ENCODE results near the gene ACSF3. TPM values are rescaled to one million over a fixed set of nuclear protein-coding genes. Genes with fewer than 3 reads are reported as not detected.

The ACSF3 gene
- total RNA-seq, 1 donor from 2014 or later = 19.7 TPM

DNA sequence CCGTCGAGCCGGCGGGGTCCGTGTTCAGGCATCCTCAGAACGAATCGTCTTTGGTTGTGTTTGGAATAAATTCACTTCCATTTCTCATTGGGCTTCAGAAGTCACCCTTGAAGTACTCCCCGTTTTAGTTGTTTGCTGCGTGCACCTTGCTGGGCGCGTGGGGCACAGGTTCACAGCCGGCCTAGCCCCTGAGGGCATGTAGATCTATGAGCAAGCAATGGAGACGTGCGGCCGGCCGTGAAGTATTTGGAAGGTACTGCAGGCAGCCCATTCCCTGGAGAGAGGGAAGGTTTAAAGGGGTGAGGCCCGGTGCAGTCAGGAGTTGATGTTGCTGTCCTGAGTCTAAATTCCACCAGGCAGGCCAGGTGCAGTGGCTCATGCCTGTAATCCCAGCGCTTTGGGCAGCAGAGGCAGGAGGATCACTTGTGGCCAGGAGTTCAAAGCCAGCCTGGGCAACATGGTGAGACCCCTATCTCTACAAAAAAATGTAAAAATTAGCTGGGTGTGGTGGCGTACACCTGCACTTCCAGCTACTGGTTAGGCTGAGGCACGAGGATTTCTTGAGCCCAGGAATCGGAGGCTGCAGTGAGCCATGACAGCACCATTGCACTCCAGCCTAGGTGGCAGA is 714 bp downstream of the ACSF3 start:
- DNase-seq (ENCODE audit: low read depth) = no peak

DNA sequence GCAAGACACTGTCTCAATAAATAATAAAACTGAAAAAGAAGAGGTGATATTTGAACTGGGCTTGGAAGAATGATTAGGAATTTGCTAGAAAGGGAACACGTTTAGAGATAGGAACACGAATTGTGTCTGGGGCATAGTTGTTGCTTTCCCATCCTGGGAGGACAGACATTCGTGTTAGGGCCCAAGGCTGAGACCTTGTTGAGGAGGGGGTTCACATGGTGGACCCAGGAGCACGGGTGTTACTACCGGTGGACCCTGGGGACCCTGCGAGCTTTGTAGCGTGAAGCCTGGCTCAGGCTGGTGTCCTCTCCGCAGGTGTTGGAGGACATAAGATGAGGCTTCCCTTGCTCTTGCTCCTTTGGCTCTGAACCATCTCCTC is 1.2 kb downstream of the ACSF3 start:
- no peak for DNase-seq (ENCODE audit: low read depth)

DNA sequence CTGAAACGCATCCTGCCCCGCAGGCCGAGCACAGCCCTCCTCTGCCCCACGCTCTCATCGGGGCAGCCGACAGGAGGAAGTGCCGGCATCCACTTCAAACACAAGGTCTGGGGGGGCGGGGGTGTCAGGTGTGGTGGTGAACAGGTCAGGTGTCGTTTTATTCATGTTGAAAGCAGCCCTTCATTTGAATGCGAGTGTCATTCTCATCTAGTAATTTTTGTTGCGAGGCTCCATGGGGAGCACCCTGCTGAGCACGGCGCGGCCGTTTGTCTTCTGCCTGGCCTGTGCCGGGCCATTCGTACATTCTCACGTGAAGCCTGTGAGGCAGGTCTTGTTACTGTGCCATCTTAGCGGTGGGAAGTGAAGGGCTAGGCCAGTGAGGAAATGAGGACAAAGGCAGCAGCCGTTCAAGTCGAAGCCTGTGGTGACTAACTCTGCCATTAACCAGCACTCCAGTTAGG is 1.9 kb downstream of the ACSF3 start:
- no peak for DNase-seq (ENCODE audit: low read depth)

DNA sequence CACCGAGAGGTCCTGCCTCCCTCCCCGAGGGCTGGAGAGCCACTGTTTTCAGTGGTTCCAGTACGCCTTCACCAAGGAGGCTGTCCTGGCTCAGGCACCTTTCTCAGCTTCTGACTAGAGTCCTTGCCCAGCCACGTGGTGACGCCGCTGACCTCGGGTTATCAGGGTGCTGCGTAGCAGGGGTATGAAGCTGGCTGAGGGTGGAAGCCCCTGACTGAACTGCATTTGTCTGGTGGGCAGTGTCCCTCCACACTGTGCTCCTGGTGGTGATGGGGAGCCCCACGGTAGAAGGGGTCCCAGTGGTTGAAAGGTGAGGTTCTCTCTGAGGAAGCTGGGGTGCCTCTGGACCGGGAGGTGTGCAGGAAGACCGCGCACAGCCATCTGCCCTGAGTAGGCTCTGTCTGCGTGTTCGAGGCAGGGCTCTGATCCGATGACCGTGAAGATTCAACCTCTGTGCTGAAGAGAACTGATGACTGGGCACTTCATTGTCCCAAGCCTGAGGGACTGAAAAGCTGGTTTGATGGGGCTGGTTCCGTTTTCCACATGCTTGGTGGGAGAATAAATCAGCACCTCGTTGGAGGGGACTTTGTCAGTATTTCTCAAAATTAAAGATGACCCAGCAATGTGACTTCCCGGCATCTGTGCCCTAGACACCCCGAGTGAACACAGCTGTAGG is 2.5 kb downstream of the ACSF3 start:
- DNase-seq (ENCODE audit: low read depth) = no peak

DNA sequence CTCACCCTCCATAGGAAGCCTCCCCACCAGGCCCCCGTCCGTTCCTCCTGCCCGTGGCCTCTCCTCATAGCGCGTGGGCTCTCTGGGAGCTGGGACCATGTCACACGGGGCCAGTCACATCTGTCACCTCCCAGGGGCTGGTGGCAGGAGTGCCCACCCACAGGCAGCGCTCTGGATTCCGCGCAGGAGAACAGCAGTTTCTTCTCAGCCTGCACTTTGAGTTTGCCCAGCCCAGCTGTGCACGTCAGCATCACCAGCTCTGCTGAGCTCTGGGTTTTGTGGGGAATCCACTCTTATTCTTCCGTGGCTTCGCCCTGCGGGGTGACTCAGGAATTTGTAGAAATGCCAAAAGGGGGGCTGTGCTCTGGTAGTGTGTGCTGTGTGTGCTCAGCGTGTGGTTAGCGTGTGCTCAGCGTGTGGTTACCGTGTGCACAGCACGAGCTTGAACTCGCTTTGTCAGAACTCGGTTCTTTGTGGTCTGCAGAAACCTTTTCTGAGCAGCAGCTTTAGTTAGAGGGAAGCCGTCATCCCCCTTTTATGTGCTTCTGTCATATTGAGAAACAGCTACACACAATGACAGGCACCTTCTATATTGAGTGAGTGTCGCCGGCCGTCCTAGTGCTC is 3.2 kb downstream of the ACSF3 start:
- no peak for DNase-seq (ENCODE audit: low read depth)

DNA sequence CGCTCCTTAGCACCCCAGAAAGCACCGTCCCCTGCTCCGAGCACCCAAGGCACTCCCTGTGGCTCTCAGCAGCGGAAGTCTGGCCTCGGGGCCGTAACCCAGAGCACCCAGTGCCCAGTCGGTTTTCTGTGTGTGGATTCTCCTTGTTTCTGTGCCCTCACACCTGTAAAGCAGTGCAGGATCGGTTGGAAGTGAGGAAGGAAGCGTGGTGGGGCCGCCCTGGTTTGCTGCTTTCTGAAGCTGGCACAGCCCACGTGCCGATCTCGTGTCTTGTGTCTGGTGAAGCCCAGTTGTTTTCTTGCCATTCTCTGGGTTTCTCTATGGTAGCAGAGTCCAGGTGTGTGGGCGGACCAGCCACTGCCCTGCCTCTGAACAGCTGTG is 3.7 kb downstream of the ACSF3 start:
- DNase-seq (ENCODE audit: low read depth) = no peak

DNA sequence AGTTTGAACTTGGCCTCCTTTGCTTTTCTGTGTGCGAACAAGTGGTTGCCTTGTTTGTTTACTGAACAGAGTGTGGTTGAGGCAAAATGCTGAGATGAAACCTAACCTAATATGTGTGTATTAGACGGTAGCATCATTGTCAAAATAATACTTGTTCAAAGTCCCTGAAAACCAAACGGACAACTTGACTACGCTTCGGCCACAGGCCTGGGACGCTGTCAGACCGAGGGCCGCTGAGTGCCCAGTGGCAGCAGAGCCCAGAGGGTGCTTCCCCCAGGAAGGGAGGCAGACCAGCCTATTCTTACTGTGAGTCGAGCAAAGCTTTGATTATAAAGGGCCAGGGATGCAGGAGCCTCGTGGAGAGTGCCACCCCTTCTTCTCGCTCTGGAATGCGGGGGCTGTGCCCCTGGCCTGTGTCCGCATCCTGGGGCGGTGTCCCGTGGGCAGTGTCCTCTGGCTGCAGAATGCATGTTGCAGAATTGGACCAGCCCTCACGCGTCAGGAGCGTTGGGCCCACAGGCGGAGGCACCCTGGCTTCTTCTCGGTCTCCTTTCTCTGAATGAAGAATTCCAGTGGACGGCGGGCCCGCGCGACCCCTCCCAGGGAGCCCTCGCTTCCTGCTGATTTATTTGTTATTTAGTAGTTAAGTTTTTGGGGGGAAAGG is 5.2 kb downstream of the ACSF3 start:
- DNase-seq (ENCODE audit: low read depth) = no peak

DNA sequence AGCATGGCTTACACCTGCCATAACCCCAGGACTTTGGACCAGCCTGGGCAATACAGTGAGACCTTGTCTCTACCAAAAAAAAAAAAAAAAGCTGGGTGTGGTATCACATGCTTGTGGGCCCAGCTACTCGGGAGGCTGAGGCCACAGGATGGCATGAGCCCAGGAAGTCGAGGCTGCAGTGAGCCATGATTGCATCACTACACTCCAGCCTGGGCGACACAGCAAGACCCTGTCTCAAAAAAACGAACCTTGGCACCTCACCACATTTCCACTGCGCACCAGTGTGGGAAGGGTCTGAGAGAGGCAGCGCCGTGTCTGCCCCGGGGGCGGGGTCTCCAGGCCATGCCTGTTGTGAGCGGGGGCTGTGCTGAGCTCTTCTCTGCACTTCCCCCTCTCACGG is 6.3 kb downstream of the ACSF3 start:
- DNase-seq (ENCODE audit: low read depth) = no peak

DNA sequence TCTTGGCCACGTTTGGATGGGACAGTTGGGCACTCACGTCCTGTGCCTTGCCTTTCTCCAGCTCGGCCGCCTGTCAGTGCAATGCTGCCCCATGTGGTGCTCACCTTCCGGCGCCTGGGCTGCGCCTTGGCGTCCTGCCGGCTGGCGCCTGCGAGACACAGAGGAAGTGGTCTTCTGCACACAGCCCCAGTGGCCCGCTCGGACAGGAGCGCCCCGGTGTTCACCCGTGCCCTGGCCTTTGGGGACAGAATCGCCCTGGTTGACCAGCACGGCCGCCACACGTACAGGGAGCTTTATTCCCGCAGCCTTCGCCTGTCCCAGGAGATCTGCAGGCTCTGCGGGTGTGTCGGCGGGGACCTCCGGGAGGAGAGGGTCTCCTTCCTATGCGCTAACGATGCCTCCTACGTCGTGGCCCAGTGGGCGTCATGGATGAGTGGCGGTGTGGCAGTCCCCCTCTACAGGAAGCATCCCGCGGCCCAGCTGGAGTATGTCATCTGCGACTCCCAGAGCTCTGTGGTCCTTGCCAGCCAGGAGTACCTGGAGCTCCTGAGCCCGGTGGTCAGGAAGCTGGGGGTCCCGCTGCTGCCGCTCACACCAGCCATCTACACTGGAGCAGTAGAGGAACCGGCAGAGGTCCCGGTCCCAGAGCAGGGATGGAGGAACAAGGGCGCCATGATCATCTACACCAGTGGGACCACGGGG is 7.1 kb downstream of the ACSF3 start:
- no peak for DNase-seq (ENCODE audit: low read depth)

DNA sequence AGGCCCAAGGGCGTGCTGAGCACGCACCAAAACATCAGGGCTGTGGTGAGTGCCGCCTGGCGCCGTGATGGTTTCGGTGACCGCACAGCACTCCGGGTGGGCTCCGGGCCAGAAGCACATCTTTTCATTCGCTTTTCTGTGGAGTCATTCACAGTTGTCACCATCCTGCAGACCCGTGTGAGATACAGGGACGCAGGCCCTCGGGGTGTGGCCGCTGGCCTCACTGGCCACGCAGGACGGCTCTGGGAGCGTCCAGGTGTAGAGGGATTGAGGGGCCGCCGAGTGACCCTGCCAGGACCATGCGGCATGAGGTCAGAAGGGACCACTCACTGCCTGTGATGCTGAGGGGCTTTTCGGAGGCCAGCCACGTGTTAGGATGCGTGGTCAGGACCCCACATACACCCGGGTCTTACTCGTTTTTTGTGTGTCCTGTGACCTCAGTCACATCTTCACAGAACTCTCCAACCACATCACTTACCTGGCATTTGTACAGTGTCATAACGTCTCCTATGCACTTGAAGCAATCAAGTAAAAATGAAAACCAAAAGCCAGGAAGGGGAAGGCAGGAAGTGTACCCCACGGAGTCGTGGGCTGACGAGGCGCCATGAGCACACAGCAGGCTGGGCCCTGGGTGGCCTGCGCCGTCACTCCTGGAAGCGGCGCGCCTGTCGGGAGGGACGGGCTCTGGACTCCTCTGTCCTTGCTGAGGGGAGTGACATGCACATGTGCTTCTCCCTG is 7.8 kb downstream of the ACSF3 start:
- no peak for DNase-seq (ENCODE audit: low read depth)

DNA sequence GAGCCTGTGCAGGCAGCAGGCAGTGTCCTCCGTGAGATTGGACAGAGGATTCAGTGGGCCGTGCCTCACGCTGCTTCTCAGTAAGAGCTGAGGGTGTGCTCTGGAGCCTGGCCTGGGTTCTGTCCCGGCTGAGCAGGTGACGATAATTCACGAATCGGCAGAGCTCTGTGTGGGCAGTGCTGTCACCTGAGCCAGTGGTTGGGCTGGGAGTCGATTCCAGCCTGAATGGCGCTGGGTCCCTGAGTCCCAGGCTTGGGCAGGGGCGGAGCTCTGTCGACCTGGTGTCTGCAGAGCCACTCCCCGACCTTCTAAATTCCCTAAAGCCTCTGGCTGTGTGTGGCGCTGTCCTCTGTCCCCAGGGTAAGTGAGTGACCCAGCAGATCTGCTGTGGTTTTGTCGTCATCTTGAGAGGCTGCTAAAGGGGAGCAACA is 8.4 kb downstream of the ACSF3 start:
- no peak for DNase-seq (ENCODE audit: low read depth)

DNA sequence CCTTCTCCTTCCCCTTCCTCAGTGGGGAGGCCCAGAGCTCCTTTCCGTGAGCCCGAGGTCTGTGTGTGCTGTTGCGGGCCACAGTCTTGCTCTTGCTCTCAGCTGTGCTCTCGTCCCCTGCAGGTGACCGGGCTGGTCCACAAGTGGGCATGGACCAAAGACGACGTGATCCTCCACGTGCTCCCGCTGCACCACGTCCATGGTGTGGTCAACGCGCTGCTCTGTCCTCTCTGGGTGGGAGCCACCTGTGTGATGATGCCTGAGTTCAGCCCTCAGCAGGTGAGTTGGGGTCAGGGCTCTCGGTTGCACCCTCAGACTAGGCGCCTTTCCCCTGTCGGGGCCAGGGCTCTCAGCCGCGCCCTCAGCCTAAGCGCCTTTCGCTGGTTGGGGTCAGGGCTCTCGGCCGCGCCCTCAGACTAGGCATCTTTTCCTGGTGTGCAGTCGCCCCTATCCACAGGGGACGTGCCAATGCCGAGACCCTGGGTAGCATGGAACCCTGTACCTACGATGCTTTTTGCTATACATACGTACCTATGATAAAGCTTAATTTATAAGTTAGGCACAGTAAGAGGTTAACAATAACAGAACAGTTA is 8.9 kb downstream of the ACSF3 start:
- DNase-seq (ENCODE audit: low read depth) = no peak

DNA sequence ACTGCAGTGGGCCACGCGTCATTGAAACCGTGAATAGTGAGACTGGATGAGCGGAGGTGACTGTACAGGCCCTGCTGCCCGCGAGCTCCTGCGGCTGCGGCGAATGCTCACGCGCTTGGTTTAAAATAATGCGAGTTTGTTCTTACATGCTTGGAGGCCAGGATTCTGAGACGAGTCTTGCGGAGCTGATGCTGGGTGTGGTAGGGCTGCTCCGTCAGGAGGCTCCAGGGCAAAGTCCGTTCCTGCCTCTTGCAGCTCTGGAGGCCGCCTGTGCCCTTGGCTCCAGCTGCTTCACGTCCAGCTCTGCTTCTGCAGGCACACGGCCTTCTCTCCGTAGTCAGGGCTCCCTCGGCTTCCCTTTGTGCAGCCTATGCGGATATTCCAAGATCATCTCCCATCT is 9.5 kb downstream of the ACSF3 start:
- no peak for DNase-seq (ENCODE audit: low read depth)

DNA sequence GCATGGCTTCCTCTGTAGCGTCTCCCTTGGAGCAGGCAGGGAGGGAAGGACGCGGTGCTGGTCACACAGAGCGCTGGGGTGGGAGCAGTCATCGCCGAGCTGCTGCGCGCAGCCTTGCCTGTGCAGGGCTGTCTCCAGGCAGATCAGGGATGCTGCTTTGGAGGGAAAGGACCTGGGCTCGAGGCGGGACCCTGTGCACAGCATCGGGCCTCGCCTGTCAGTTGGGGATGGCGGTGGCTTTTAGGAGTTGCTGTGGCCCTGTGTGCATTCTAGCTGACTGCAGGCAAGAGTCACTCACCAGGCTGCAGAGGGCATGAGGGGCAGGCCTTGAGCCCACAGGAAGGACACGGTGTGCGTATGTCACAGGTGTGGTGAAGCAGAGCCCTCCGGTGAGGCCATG is 10.1 kb downstream of the ACSF3 start:
- no peak for DNase-seq (ENCODE audit: low read depth)

DNA sequence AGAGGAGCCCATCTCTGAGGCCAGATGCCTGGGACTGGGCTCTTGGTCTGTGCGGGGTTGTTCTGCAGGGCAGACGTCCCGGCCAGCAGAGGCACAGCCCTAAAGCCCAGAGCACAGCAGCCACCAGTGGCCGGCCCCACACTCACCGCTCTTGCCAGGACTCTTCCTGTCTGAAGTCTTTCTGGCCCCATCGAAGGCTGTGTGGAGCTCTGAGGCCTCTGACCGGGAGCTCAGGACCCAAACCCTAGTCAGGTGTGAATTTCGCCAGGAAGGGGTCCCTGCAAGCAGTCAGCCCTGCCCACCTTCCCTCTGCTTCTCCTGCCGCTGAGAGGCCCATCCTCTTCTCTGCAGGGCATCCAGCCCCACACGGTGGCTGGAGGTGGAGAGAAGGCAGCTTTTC is 10.7 kb downstream of the ACSF3 start:
- DNase-seq (ENCODE audit: low read depth) = no peak

DNA sequence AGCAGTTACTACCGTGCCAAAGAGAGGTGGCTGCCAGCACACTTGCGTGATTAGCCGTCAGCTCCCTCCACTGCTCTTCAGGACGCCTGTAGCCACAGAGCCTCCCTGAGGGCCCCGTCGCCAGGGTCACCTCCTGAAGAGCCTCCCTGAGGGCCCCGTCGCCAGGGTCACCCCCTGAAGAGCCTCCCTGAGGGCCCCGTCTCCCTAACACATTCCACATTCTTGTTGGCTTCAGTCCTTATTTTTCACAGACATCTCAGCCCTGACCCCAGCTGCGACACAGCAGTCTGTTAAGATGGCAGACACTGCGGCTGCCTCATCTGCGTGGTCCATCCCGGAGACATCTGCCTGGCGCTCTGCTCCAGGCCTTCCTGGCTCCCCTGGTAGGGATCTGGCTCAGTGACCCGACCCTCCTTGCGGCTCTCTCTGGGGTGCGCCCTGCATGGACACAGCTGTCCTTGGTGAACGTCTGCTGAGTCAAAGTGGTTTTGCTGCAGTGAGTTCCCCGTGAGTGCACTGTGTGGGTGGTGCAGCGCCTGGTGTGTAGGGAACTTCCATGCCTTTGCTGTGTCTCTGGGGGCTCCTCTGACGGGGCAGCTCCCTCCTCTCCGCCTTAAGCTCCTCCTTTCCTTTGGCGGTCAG is 11.4 kb downstream of the ACSF3 start:
- peak; percentile 62 for DNase-seq (ENCODE audit: low read depth)

DNA sequence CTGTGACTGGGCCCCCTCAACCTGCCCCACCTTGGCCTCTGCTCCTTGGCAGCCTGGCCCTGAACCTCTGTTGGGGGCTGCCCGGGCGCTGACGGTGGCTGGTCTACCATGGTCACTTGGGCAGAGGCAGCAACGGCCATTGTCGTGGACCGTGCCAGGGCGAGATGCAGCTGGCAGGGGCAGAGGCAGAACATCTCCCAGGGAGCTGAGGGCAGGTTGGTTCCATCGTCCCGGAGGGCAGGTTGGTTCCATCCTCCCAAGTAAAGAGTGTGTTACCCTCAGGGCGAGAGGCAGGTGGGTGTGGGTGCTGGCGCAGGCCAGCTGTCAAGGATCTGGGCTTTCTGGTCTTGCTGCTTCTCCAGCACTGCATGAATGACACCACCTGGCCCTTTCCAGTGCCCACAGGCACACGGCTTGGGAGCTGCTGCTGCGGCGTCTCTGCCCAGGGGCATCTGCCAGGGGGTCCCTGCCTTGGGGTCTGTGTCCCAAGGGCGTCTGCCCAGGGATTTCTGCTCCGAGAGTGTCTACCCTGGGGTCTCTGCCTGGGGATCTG is 12.0 kb downstream of the ACSF3 start:
- DNase-seq (ENCODE audit: low read depth) = no peak

DNA sequence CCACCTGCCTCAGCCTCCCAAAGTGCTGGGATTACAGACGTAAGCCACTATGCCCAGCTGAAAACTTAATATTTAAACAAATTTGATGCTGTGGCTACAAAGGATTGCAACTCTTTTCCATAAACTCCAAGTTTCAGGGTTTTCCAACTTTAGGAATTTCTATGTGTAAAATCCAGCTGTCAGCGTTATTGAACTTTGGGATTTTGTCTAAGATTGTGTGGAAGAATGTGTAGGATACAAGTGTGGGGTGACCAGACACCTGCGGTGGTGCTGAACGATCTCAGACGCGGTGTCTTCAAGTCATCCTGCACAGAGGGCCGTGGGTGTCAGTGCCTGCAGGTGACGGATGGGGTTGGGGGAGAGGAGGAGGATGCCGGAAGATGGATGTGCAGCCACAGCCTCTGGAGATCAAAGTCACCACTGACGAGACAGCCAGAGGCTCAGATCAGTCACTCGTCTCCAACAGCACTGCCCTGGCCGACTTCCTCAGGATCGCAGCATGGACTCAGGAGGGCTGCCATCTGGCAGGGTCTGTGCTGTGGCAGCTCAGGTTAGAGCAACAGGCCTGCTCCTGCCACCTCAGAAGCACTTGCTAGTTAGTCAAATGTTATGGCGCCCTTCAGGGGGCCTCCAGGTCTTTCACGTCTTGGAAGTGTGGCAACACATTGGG is 13.0 kb downstream of the ACSF3 start:
- no peak for DNase-seq (ENCODE audit: low read depth)

DNA sequence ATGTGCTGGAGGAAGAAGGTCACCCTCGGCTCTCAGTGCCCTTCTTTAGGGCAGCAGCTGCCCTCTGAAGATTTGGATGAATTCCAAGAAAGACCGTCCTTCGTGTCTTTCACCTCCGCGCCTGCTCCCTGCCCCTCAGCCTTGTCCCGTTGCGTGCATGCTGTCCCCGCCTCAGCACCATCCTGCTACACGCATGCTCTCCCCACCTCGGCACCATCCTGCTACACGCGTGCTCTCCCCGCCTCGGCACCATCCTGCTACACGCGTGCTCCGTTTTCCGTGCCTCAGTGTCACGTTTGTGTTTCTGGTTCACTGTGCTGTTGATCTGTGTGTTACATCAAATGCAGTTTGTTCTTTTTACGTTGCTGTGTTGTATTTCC is 13.5 kb downstream of the ACSF3 start:
- DNase-seq (ENCODE audit: low read depth) = no peak

Data from myocyte (in vitro differentiated cells).